IMR-90 (cell line): Measurements from ENCODE around the gene RUFY4. TPM values are rescaled to one million over a fixed set of nuclear protein-coding genes. Genes with fewer than 3 reads are reported as not detected.

Experiments used
- ATAC-seq: fragments of 200-7000 bp; cut with Tn5 transposase; 2 replicates; pipeline ENCODE4 v1.9.1; 2020; ENCODE audit warnings: low read depth, mild to moderate bottlenecking, moderate library complexity
- BruUV-seq: library from RNA; stranded (reverse); fragments of 400-500 nt; replicated peaks from 2 replicates; lab custom pipeline; 2021; lab: Mats Ljungman, UMichigan
- CTCF ChIA-PET: fragments of 300-600 bp; formaldehyde crosslinking; extraction: SDS; loops from one replicate; lab custom pipeline; 2021; ENCODE audit warnings: antibody characterized with exemption; lab: Yijun Ruan, JAX
- POLR2A ChIA-PET: fragments of 300-600 bp; sonication (Branson Sonifier 250); formaldehyde crosslinking; loops from one replicate; lab custom pipeline; 2022; ENCODE audit warnings: antibody characterized with exemption; ENCODE audit not compliant: unreplicated experiment; lab: Charles Lee
- DNase-seq: peaks from one replicate; pipeline ENCODE4 v3.0.0; 2013
- H2AFZ ChIP-seq: replicated peaks from 2 replicates; pipeline ENCODE3; 2013; ENCODE audit warnings: low read length, mild to moderate bottlenecking; ENCODE audit not compliant: poor library complexity
- H2AK5ac ChIP-seq: 2 replicates; pipeline ENCODE4 v1.6.1; 2013; ENCODE audit warnings: low read depth, low read length, inconsistent platforms
- H2AK9ac ChIP-seq: replicated peaks from 2 replicates; pipeline ENCODE3; 2013; ENCODE audit warnings: mild to moderate bottlenecking, low read depth, low read length, moderate library complexity; ENCODE audit not compliant: poor library complexity
- H2BK120ac ChIP-seq: 2 replicates; pipeline ENCODE4 v1.6.1; 2013; ENCODE audit warnings: low read depth, low read length, inconsistent platforms
- H2BK15ac ChIP-seq: 3 replicates; pipeline ENCODE4 v1.6.1; 2013; ENCODE audit warnings: low read depth, low read length, inconsistent platforms
- H2BK20ac ChIP-seq: 2 replicates; pipeline ENCODE4 v1.6.1; 2013; ENCODE audit warnings: low read depth, mild to moderate bottlenecking, inconsistent platforms, low read length, moderate library complexity
- H2BK5ac ChIP-seq: 2 replicates; pipeline ENCODE4 v1.6.1; 2013; ENCODE audit warnings: mild to moderate bottlenecking, low read depth, low read length, inconsistent platforms; ENCODE audit not compliant: poor library complexity, severe bottlenecking
- H3K14ac ChIP-seq: replicated peaks from 2 replicates; pipeline ENCODE4 v1.6.1; 2013; ENCODE audit warnings: low read depth, low read length, inconsistent platforms
- H3K18ac ChIP-seq: 2 replicates; pipeline ENCODE4 v1.6.1; 2013; ENCODE audit warnings: low read depth, low read length, control low read depth
- H3K23ac ChIP-seq: 2 replicates; pipeline ENCODE4 v1.6.1; 2013; ENCODE audit warnings: low read depth, low read length, inconsistent platforms
- H3K27ac ChIP-seq: 2 replicates; pipeline ENCODE4 v1.5.1; 2013; ENCODE audit warnings: mild to moderate bottlenecking, control low read depth, low read length; ENCODE audit not compliant: insufficient read depth
- H3K27me3 ChIP-seq: 2 replicates; pipeline ENCODE4 v1.6.1; 2013; ENCODE audit warnings: low read length; ENCODE audit not compliant: control insufficient read depth, insufficient read depth
- H3K36me3 ChIP-seq: 2 replicates; pipeline ENCODE4 v1.6.1; 2013; ENCODE audit warnings: low read length, mixed read lengths; ENCODE audit not compliant: control insufficient read depth, insufficient read depth
- H3K4ac ChIP-seq: 2 replicates; pipeline ENCODE4 v1.6.1; 2013; ENCODE audit warnings: low read depth, low read length, inconsistent platforms
- H3K4me1 ChIP-seq: 2 replicates; pipeline ENCODE4 v1.6.1; 2013; ENCODE audit warnings: low read length, mixed read lengths; ENCODE audit not compliant: control insufficient read depth, insufficient read depth
- H3K4me2 ChIP-seq: 2 replicates; pipeline ENCODE4 v1.6.1; 2013; ENCODE audit warnings: low read depth, mild to moderate bottlenecking, control low read depth, low read length, moderate library complexity
- H3K4me3 ChIP-seq: 2 replicates; pipeline ENCODE4 v1.5.1; 2013; ENCODE audit warnings: low read depth, mild to moderate bottlenecking, control low read depth, low read length, moderate library complexity; ENCODE audit not compliant: insufficient read depth
- H3K56ac ChIP-seq: 2 replicates; pipeline ENCODE4 v1.6.1; 2013; ENCODE audit warnings: low read length, inconsistent platforms; ENCODE audit not compliant: insufficient read depth; ENCODE audit errors: extremely low read depth
- H3K79me1 ChIP-seq, 2 experiments: 2 replicates each; pipeline ENCODE4 v1.6.1; 2013; ENCODE audit warnings: low read length in 2 of 2, inconsistent platforms in 1 of 2, low read depth in 1 of 2
- H3K9ac ChIP-seq: 2 replicates; pipeline ENCODE4 v1.6.1; 2013; ENCODE audit warnings: low read depth, low read length, control low read depth
- H3K9me1 ChIP-seq: 2 replicates; pipeline ENCODE4 v1.6.1; 2013; ENCODE audit warnings: low read length, inconsistent platforms; ENCODE audit not compliant: insufficient read depth
- H3K9me3 ChIP-seq: 2 replicates; pipeline ENCODE4 v1.6.1; 2013; ENCODE audit warnings: low read length; ENCODE audit not compliant: control insufficient read depth, insufficient read depth
- H4K20me1 ChIP-seq: 2 replicates; pipeline ENCODE4 v1.6.1; 2013; ENCODE audit warnings: low read length, inconsistent platforms; ENCODE audit not compliant: insufficient read depth
- H4K5ac ChIP-seq: 2 replicates; pipeline ENCODE4 v1.6.1; 2013; ENCODE audit warnings: mild to moderate bottlenecking, low read depth, low read length, control low read depth
- H4K8ac ChIP-seq, 2 experiments: 2 replicates each; pipeline ENCODE4 v1.6.1; 2013; ENCODE audit warnings: low read depth in 2 of 2, low read length in 2 of 2, control low read depth in 1 of 2, inconsistent platforms in 1 of 2
- H4K91ac ChIP-seq: 2 replicates; pipeline ENCODE4 v1.6.1; 2013; ENCODE audit warnings: low read depth, low read length, inconsistent platforms; ENCODE audit not compliant: insufficient read depth
- BHLHE40 ChIP-seq: fragments of 150-350 bp; IDR thresholded peaks from 2 replicates; pipeline ENCODE4 v1.6.1; 2016; ENCODE audit warnings: mild to moderate bottlenecking, low read depth, low read length
- CEBPB ChIP-seq: IDR thresholded peaks from 2 replicates; pipeline ENCODE4 v1.6.1; 2012; ENCODE audit warnings: low read depth, low read length, improper control_type of control experiment
- CHD1 ChIP-seq: IDR thresholded peaks from 2 replicates; pipeline ENCODE4 v1.6.1; 2012; ENCODE audit warnings: low read depth, low read length, improper control_type of control experiment
- CTCF ChIP-seq: conservative IDR thresholded peaks from 2 replicates; pipeline ENCODE4 v1.5.1; 2012; ENCODE audit warnings: mild to moderate bottlenecking, low read depth, low read length, improper control_type of control experiment
- MAFK ChIP-seq: IDR thresholded peaks from 2 replicates; pipeline ENCODE4 v1.6.1; 2012; ENCODE audit warnings: low read depth, low read length, improper control_type of control experiment
- MAZ ChIP-seq: IDR thresholded peaks from 2 replicates; pipeline ENCODE4 v1.6.1; 2012; ENCODE audit warnings: low read depth, mild to moderate bottlenecking, low read length, improper control_type of control experiment, moderate library complexity, borderline replicate concordance
- POLR2A ChIP-seq: IDR thresholded peaks from 2 replicates; pipeline ENCODE4 v1.6.1; 2012; ENCODE audit warnings: mild to moderate bottlenecking, low read depth, low read length
- RCOR1 ChIP-seq: IDR thresholded peaks from 2 replicates; pipeline ENCODE4 v1.6.1; 2012; ENCODE audit warnings: mild to moderate bottlenecking, low read length, improper control_type of control experiment; ENCODE audit not compliant: insufficient replicate concordance
- USF2 ChIP-seq: fragments of 150-350 bp; IDR thresholded peaks from 2 replicates; pipeline ENCODE4 v1.6.1; 2017; ENCODE audit warnings: mild to moderate bottlenecking, antibody characterized with exemption, low read length, low read depth
- WGBS, 2 experiments: methylation state at CpG; one replicate each; pipeline versions ENCODE4 v1.1.5 to v1.1.7; 2013; ENCODE audit warnings: missing lambda C conversion rate in 2 of 2; ENCODE audit not compliant: insufficient read length in 1 of 2; ENCODE audit errors: extremely low coverage in 2 of 2; 5-methylcytosine and 5-hydroxymethylcytosine counted together
- dilution Hi-C: fragments of 300-500 bp; cut with HindIII; formaldehyde crosslinking; loops from one replicate; pipeline ENCODE4 v1.14.3; 2018; ENCODE audit warnings: low sequenced_read_pairs; ENCODE audit not compliant: unreplicated experiment
- in situ Hi-C: fragments of 300-500 bp; cut with MboI; formaldehyde crosslinking; loops from 3 replicates; pipeline ENCODE4 v1.14.3; 2019; ENCODE audit warnings: low sequenced_read_pairs, inconsistent platforms, mixed read lengths
- intact Hi-C: fragments of 100-400 bp; cut with micrococcal nuclease; formaldehyde crosslinking; loops from 2 replicates; pipeline ENCODE4 v1.10.0; 2022
- polyA plus RNA-seq, 3 experiments: library from polyadenylated mRNA; depleted of rRNA; stranded (reverse); fragments of >200 nt; gene quantifications; 2 replicates each; pipeline ENCODE4 v1.2.3, GENCODE V29; 2012; ENCODE audit warnings: low replicate concordance in 1 of 3
- total RNA-seq: library from RNA; depleted of rRNA; stranded (reverse); fragments of >200 nt; gene quantifications from 2 replicates; pipeline ENCODE4 v1.2.3, GENCODE V29; 2012

The RUFY4 gene
- total and polyA plus RNA-seq, 2 of the 4 experiments (the other 2 are of a cell fraction) = not detected

GRCh38 chr2:218030409-218031195 lies 38.5 kb upstream of the RUFY4 start:
- Histone ChIP-seq H2BK5ac (peak overlapping the region; percentile 71), H3K23ac (no peak overlapping the region), H4K8ac (no peak overlapping the region), H2AK9ac (no peak overlapping the region), H3K4me3 (no peak overlapping the region), H4K20me1 (no peaks in the 10 kb centered on the region; the same call in 1 of the 2 replicates), H3K14ac (peak overlapping the region; percentile 29; the same call in 1 of the 2 replicates), H2AK5ac (peak overlapping the region; percentile 75; the same call in 1 of the 2 replicates), H3K9me3 (no peaks in the 10 kb centered on the region), H2BK20ac (no peak overlapping the region; the same call in 1 of the 2 replicates), H4K5ac (no peak overlapping the region), H2AFZ (no peak overlapping the region), H2BK15ac (no peak overlapping the region), H3K36me3 (no peaks in the 10 kb centered on the region), H3K27me3 (peaks cover 35% of the 10 kb centered on the region), H3K4me2 (no peak overlapping the region), H3K18ac (no peak overlapping the region; the same call in 1 of the 2 replicates), H3K79me1 (no peaks in the 10 kb centered on the region), H3K4ac (no peak overlapping the region), H2BK120ac (no peak overlapping the region), H3K56ac (no peak overlapping the region), H3K27ac (no peak overlapping the region), H3K9ac (no peak overlapping the region), H4K91ac (no peak overlapping the region; the same call in 1 of the 2 replicates), H3K9me1 (peaks cover 8% of the 10 kb centered on the region), H3K4me1 (peaks cover 6% of the 10 kb centered on the region; the same call in 1 of the 2 replicates)
- no peak for ATAC-seq
- BruUV-seq = no TSS peak
- dilution Hi-C loops (no loop called here), in situ Hi-C loops (loop anchor here (10.0 kb wide), 1 partner anchor 236 kb away; no protein-coding TSS in a partner anchor), intact Hi-C loops (no loop called here)
- 88% methylated on average over 5 of the region's 7 CpGs; no CpG with 5 or more reads in 1 of the 2 experiments for WGBS, 2 experiments
- DNase-seq = no peak
- ChIA-PET POLR2A (no interaction called here), CTCF (no interaction called here)
- TF ChIP-seq POLR2A (no peak), CHD1 (no peak), MAFK (no peak), CEBPB (no peak), BHLHE40 (no peak), USF2 (no peak), CTCF (no peak), RCOR1 (no peak), MAZ (no peak)
